GM12878 (cell line): Measurements from ENCODE around the gene GABRB3. TPM values are rescaled to one million over a fixed set of nuclear protein-coding genes. Genes with fewer than 3 reads are reported as not detected.

Source experiments
- ATAC-seq: fragments of 200-7000 bp; cut with Tn5 transposase; 3 replicates; pipeline ENCODE4 v1.9.1; 2020; ENCODE audit warnings: mild to moderate bottlenecking, moderate library complexity
- BruUV-seq: library from RNA; stranded (reverse); fragments of 400-500 nt; replicated peaks from 2 replicates; lab custom pipeline; 2021; lab: Mats Ljungman, UMichigan
- CTCF ChIA-PET: fragments of 300-600 bp; sonication (Branson Sonifier 250); formaldehyde crosslinking; extraction: SDS; loops from one replicate; lab custom pipeline; 2021; ENCODE audit warnings: inconsistent platforms; lab: Yijun Ruan, JAX
- POLR2A ChIA-PET: fragments of 350-600 bp; formaldehyde crosslinking; extraction: SDS; loops from one replicate; lab custom pipeline; 2021; ENCODE audit warnings: inconsistent platforms; lab: Charles Lee
- RAD21 ChIA-PET: fragments of 300-600 bp; sonication (Branson Sonifier 250); formaldehyde crosslinking; loops from one replicate; lab custom pipeline; 2023; ENCODE audit warnings: antibody characterized with exemption; ENCODE audit not compliant: unreplicated experiment; lab: Charles Lee
- SMC1A ChIA-PET: fragments of 300-600 bp; sonication (Branson Sonifier 250); formaldehyde crosslinking; loops from one replicate; lab custom pipeline; 2023; ENCODE audit not compliant: unreplicated experiment, uncharacterized antibody; lab: Charles Lee
- DNase-seq: peaks from one replicate; pipeline ENCODE4 v3.0.0-alpha.2; 2011; ENCODE audit warnings: low read depth, low spot score
- FAIRE-seq: peaks from 3 replicates; lab custom pipeline; 2011; peaks lifted over from hg19 to GRCh38; lab: Jason Lieb, UNC
- H2AFZ ChIP-seq: 2 replicates; pipeline ENCODE4 v1.6.0; 2011; ENCODE audit warnings: low read depth, low read length, control low read depth; ENCODE audit not compliant: control insufficient read depth
- H3K27ac ChIP-seq: 2 replicates; pipeline ENCODE4 v1.5.1; 2011; ENCODE audit warnings: control low read depth; ENCODE audit not compliant: control insufficient read depth, insufficient read depth
- H3K27me3 ChIP-seq, 2 experiments: replicated peaks in 1 of 2; 2 replicates each; pipeline versions ENCODE4 v1.6.0 to v1.6.1; 2011; ENCODE audit warnings: low read length in 1 of 2; ENCODE audit not compliant: control insufficient read depth in 2 of 2, insufficient read depth in 2 of 2
- H3K36me3 ChIP-seq, 2 experiments: 2 replicates each; pipeline ENCODE4 v1.5.1; 2011; ENCODE audit warnings: low read length in 1 of 2; ENCODE audit not compliant: control insufficient read depth in 2 of 2, insufficient read depth in 2 of 2
- H3K4me1 ChIP-seq: 2 replicates; pipeline ENCODE4 v1.6.1; 2011; ENCODE audit warnings: mild to moderate bottlenecking, low read length, moderate library complexity, mixed read lengths; ENCODE audit not compliant: control insufficient read depth, insufficient read depth
- H3K4me2 ChIP-seq: 2 replicates; pipeline ENCODE4 v1.6.0; 2011; ENCODE audit warnings: control low read depth; ENCODE audit not compliant: control insufficient read depth, insufficient read depth
- H3K4me3 ChIP-seq: fragments of 200-600 bp; sonication (generic); 2 replicates; pipeline ENCODE4 v1.5.1; 2016
- H3K79me2 ChIP-seq: 2 replicates; pipeline ENCODE4 v1.6.0; 2011; ENCODE audit warnings: low read length; ENCODE audit not compliant: control insufficient read depth, insufficient read depth
- H3K9ac ChIP-seq: 2 replicates; pipeline ENCODE4 v1.8.0; 2011; ENCODE audit warnings: low read length, control low read depth, mixed read lengths; ENCODE audit not compliant: control insufficient read depth, insufficient read depth
- H3K9me3 ChIP-seq: replicated peaks from 3 replicates; pipeline ENCODE4 v1.5.1; 2011; ENCODE audit warnings: mild to moderate bottlenecking, low read length; ENCODE audit not compliant: control insufficient read depth, insufficient read depth
- H4K20me1 ChIP-seq: 2 replicates; pipeline ENCODE4 v1.6.0; 2011; ENCODE audit not compliant: control insufficient read depth, insufficient read depth
- CEBPB ChIP-seq, 2 experiments: fragments of 150-350 bp in 1 of 2; IDR thresholded peaks; 2 replicates each; pipeline ENCODE4 v1.6.1; 2012 to 2014; ENCODE audit warnings: low read depth in 2 of 2, low read length in 2 of 2, borderline replicate concordance in 1 of 2, inconsistent platforms in 1 of 2
- CHD2 ChIP-seq: IDR thresholded peaks from 2 replicates; pipeline ENCODE4 v1.6.1; 2011; ENCODE audit warnings: low read depth, low read length, improper control_type of control experiment, borderline replicate concordance
- EP300 ChIP-seq, 2 experiments: fragments of 150-350 bp in 1 of 2; IDR thresholded peaks; 2 replicates each; pipeline ENCODE4 v1.6.1; 2011 to 2012; ENCODE audit warnings: low read depth in 2 of 2, low read length in 2 of 2, borderline replicate concordance in 1 of 2, improper control_type of control experiment in 1 of 2, inconsistent platforms in 1 of 2; ENCODE audit not compliant: control insufficient read depth in 1 of 2
- HDAC6 ChIP-seq: fragments of 200-600 bp; sonication (generic); IDR thresholded peaks from one replicate; pipeline ENCODE4 v1.8.0; 2017; ENCODE audit warnings: antibody characterized with exemption; ENCODE audit not compliant: unreplicated experiment
- IRF4 ChIP-seq: IDR thresholded peaks from 2 replicates; pipeline ENCODE4 v1.6.1; 2011; ENCODE audit warnings: low read depth, low read length
- MTA3 ChIP-seq: IDR thresholded peaks from 2 replicates; pipeline ENCODE4 v1.6.1; 2012; ENCODE audit warnings: low read length, inconsistent platforms, borderline replicate concordance
- NFYB ChIP-seq: IDR thresholded peaks from 2 replicates; pipeline ENCODE4 v1.6.1; 2011; ENCODE audit warnings: low read depth, mild to moderate bottlenecking, low read length, improper control_type of control experiment, moderate library complexity; ENCODE audit not compliant: insufficient read depth
- NR2C1 ChIP-seq: fragments of 450-650 bp; IDR thresholded peaks from 2 replicates; pipeline ENCODE4 v1.6.1; 2017; ENCODE audit warnings: antibody characterized with exemption, mild to moderate bottlenecking, moderate library complexity
- NRF1 ChIP-seq: conservative IDR thresholded peaks from 2 replicates; pipeline ENCODE4 v1.6.1; 2011; ENCODE audit warnings: mild to moderate bottlenecking, low read depth, low read length, improper control_type of control experiment
- POLR2A ChIP-seq: IDR thresholded peaks from 2 replicates; pipeline ENCODE4 v1.6.1; 2011; ENCODE audit warnings: low read depth, mild to moderate bottlenecking, low read length
- RBBP5 ChIP-seq: fragments of 200-600 bp; sonication (generic); conservative IDR thresholded peaks from 2 replicates; pipeline ENCODE4 v1.6.1; 2016
- SIN3A ChIP-seq: IDR thresholded peaks from 2 replicates; pipeline ENCODE4 v1.6.1; 2012; ENCODE audit warnings: low read depth, low read length, improper control_type of control experiment
- SUPT20H ChIP-seq: IDR thresholded peaks from 2 replicates; pipeline ENCODE4 v1.6.1; 2011; ENCODE audit warnings: low read depth, mild to moderate bottlenecking, low read length, moderate library complexity, borderline replicate concordance; ENCODE audit not compliant: control insufficient read depth
- ZBED1 ChIP-seq: IDR thresholded peaks from 2 replicates; pipeline ENCODE4 v1.6.1; 2016; ENCODE audit warnings: borderline replicate concordance
- WGBS: methylation state at CpG from one replicate; pipeline ENCODE4 v1.1.6; 2016; ENCODE audit warnings: low lambda C conversion rate; ENCODE audit not compliant: insufficient replicate concordance, insufficient coverage; ENCODE audit errors: missing lambda C conversion rate; 5-methylcytosine and 5-hydroxymethylcytosine counted together
- in situ Hi-C: fragments of 300-500 bp; cut with MboI; formaldehyde crosslinking; loops from 9 replicates; pipeline ENCODE4 v1.14.3; 2018; ENCODE audit warnings: mixed read lengths
- intact Hi-C: fragments of 100-400 bp; cut with micrococcal nuclease; formaldehyde crosslinking; loops from one replicate; pipeline ENCODE4 v1.14.2; 2022; ENCODE audit not compliant: unreplicated experiment
- polyA plus RNA-seq, 11 experiments: library from polyadenylated mRNA; depleted of rRNA in 4 of 11; unstranded in 6 of 11; stranded (reverse) in 5 of 11; fragments of >200 nt; fragmentation: Nextera tagmentation in 4 of 11; fragmentation: Illumina TruSeq in 1 of 11; extraction: Ambion mirVana in 4 of 11; extraction: Trizol in 1 of 11; gene quantifications; 1 replicate in 1 of 11; 2 replicates in 10 of 11; pipeline versions ENCODE4 v1.2.1 to v1.2.3, GENCODE V29; 2011 to 2016; ENCODE audit warnings: inconsistent platforms in 2 of 11, missing spikeins in 2 of 11, low read depth in 1 of 11
- total RNA-seq, 4 experiments: library from RNA; depleted of rRNA in 3 of 4; stranded (reverse); fragments of >200 nt in 3 of 4; fragmentation: Illumina TruSeq in 1 of 4; extraction: Trizol in 1 of 4; gene quantifications; 2 replicates each; pipeline versions ENCODE4 v1.2.1 to v1.2.3, GENCODE V29; 2013 to 2021
- TF ChIP-seq, protein P1 (sequence below): fragments of 450-650 bp; IDR thresholded peaks from 2 replicates; pipeline ENCODE4 v1.6.1; 2016; ENCODE audit warnings: mild to moderate bottlenecking, moderate library complexity, borderline replicate concordance

The GABRB3 gene
- total and polyA plus RNA-seq, 10 of the 15 experiments (the other 5 are each of a cell fraction or from before 2014, with no cell fraction given): 0.05 to 0.08 (median 0.05) TPM; not detected in 7

DNA sequence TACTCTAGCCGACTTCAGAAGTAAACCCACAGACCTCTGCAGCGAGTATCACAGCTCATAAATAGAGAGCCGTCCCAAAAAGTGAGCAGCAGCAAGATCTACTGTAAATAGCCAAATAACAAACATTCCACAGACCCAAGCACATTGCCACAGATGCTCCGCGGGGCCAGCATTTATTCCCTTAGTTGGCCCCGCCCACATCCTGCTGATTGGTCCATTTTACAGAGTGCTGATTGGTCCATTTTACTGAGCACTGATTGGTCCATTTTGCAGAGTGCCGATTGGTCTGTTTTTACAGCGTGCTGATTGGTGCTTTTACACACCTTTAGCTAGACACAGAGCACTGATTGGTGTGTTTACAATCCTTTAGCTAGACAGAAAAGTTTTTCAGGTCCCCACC lies 17.3 kb upstream of the GABRB3 start:
- H3K36me3 ChIP-seq: no peaks in the 10 kb centered on the region
- H3K4me3 ChIP-seq: no peak overlapping the region
- TF ChIP-seq NFYB (peak; percentile 69; the same call in 1 of the 2 replicates), POLR2A (no peak)
- H3K4me1 ChIP-seq: no peaks in the 10 kb centered on the region
- intact Hi-C loops (no loop called here), in situ Hi-C loops (no loop called here)
- ChIA-PET POLR2A (no interaction called here), RAD21 (no interaction called here), SMC1A (no interaction called here), CTCF (no interaction called here)
- WGBS: 63% methylated on average over 8 of the region's 8 CpGs
- no peak overlapping the region for H3K9ac ChIP-seq
- no peak overlapping the region for H3K4me2 ChIP-seq
- no peak overlapping the region for H3K27ac ChIP-seq
- DNase-seq: no peak
- H3K27me3 ChIP-seq: no peaks in the 10 kb centered on the region
- no peak overlapping the region for H2AFZ ChIP-seq
- H3K79me2 ChIP-seq: no peaks in the 10 kb centered on the region
- no peaks in the 10 kb centered on the region for H3K9me3 ChIP-seq
- ATAC-seq: no peak
- BruUV-seq: no TSS peak
- FAIRE-seq: no peak
- H4K20me1 ChIP-seq: no peaks in the 10 kb centered on the region

DNA sequence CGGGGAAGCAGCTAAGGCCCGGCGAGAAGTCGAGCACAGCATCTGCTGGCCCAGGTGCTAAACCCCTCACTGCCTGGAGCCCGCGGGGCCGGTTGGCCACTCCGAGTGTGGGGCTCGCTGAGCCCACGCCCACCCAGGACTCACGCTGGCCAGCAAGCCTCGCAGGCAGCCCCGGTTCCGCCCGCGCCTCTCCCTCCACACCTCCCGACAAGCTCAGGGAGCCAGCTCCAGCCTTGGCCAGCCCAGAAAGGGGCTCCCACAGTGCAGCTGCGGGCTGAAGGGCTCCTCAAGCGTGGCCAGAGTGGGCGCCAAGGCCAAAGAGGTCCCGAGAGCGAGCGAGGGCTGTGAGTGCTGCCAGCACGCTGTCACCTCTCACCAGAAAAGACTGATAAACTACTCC lies 8.9 kb upstream of the GABRB3 start:
- ChIA-PET POLR2A (no interaction called here), SMC1A (no interaction called here), CTCF (no interaction called here), RAD21 (no interaction called here)
- no peaks in the 10 kb centered on the region; the same call in 2 of the 3 replicates for H3K9me3 ChIP-seq
- DNase-seq: no peak
- no peaks in the 10 kb centered on the region for H4K20me1 ChIP-seq
- BruUV-seq: no TSS peak
- 16% methylated on average over 11 of the region's 24 CpGs for WGBS
- no peaks in the 10 kb centered on the region for H3K27me3 ChIP-seq
- H3K36me3 ChIP-seq: no peaks in the 10 kb centered on the region
- no peak for FAIRE-seq
- H3K4me1 ChIP-seq: no peaks in the 10 kb centered on the region
- no peak overlapping the region for H3K4me3 ChIP-seq
- H2AFZ ChIP-seq: no peak overlapping the region
- no peaks in the 10 kb centered on the region for H3K79me2 ChIP-seq
- H3K4me2 ChIP-seq: no peak overlapping the region
- H3K27ac ChIP-seq: no peak overlapping the region
- in situ Hi-C loops: loop anchor here (10.0 kb wide), 1 partner anchor 63 kb away; no protein-coding TSS in a partner anchor
- H3K9ac ChIP-seq: no peak overlapping the region
- ATAC-seq: no peak
- intact Hi-C loops: no loop called here
- TF ChIP-seq EP300 (IDR thresholded peaks at IDR 0.05; ENCODE audit: borderline replicate concordance in 1 of 2, control insufficient read depth in 1 of 2, low read depth in 2 of 2, low read length in 2 of 2) (no peak), SUPT20H (no peak), CHD2 (no peak), RBBP5 (no peak), SIN3A (no peak), CEBPB (IDR thresholded peaks at IDR 0.05; ENCODE audit: borderline replicate concordance in 1 of 2, low read depth in 2 of 2, low read length in 2 of 2) (no peak), ZBED1 (no peak), IRF4 (no peak), HDAC6 (no peak), MTA3 (no peak), NR2C1 (no peak), NRF1 (no peak)
- TF ChIP-seq, protein P1, sequence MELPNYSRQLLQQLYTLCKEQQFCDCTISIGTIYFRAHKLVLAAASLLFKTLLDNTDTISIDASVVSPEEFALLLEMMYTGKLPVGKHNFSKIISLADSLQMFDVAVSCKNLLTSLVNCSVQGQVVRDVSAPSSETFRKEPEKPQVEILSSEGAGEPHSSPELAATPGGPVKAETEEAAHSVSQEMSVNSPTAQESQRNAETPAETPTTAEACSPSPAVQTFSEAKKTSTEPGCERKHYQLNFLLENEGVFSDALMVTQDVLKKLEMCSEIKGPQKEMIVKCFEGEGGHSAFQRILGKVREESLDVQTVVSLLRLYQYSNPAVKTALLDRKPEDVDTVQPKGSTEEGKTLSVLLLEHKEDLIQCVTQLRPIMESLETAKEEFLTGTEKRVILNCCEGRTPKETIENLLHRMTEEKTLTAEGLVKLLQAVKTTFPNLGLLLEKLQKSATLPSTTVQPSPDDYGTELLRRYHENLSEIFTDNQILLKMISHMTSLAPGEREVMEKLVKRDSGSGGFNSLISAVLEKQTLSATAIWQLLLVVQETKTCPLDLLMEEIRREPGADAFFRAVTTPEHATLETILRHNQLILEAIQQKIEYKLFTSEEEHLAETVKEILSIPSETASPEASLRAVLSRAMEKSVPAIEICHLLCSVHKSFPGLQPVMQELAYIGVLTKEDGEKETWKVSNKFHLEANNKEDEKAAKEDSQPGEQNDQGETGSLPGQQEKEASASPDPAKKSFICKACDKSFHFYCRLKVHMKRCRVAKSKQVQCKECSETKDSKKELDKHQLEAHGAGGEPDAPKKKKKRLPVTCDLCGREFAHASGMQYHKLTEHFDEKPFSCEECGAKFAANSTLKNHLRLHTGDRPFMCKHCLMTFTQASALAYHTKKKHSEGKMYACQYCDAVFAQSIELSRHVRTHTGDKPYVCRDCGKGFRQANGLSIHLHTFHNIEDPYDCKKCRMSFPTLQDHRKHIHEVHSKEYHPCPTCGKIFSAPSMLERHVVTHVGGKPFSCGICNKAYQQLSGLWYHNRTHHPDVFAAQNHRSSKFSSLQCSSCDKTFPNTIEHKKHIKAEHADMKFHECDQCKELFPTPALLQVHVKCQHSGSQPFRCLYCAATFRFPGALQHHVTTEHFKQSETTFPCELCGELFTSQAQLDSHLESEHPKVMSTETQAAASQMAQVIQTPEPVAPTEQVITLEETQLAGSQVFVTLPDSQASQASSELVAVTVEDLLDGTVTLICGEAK: no peak
